ENCODE data around the gene PRR3. TPM values are rescaled to one million over a fixed set of nuclear protein-coding genes. Genes with fewer than 3 reads are reported as not detected.

Gene PRR3
- total RNA-seq, 2 donors from 2014 or later, result 6.9 to 10.4 TPM

- TF ChIP-seq POLR2A (IDR thresholded peaks at IDR 0.05) (no peak), CTCF (IDR thresholded peaks at IDR 0.05) (no peak)
These were observed 537 bp downstream of the PRR3 start for GRCh38 chr6:30557683-30557981.

GRCh38 chr6:30560930-30561329 lies 3.8 kb downstream of the PRR3 start:
- Histone ChIP-seq H3K4me1 (peaks cover 15% of the 10 kb centered on the region), H3K27me3 (no peaks in the 10 kb centered on the region), H3K9me3 (no peaks in the 10 kb centered on the region), H3K27ac (no peak overlapping the region), H3K4me3 (no peak overlapping the region), H3K36me3 (replicated peaks in 1 of 2; ENCODE audit: insufficient read depth in 1 of 2, low read depth in 2 of 2) (peaks cover 0 to 3% of the 10 kb centered on the region in 2 donors)
- WGBS, 2 donors, result 92 to 98% methylated on average over 3 of the region's 3 CpGs
- TF ChIP-seq POLR2A (IDR thresholded peaks at IDR 0.05), result no peak
- no peak for TF ChIP-seq CTCF (IDR thresholded peaks at IDR 0.05)
- intact Hi-C loops (cut with DNase I), result no loop called here
- no peak for DNase-seq
- ATAC-seq, result no peak

More at GRCh38 chr6:30557683-30557981, 537 bp downstream of the PRR3 start:
- ATAC-seq (no peak), DNase-seq (peak in 1 of 4 donors; percentile 34)
- 3 to 4% methylated on average over 6 of the region's 6 CpGs for whole genome bisulfite sequencing, 2 donors
- H3K27me3 ChIP-seq, result no peaks in the 10 kb centered on the region
- H3K9me3 ChIP-seq, result no peaks in the 10 kb centered on the region
- peaks cover 27% of the 10 kb centered on the region for H3K4me1 ChIP-seq
- H3K36me3 ChIP-seq (replicated peaks in 1 of 2; ENCODE audit: insufficient read depth in 1 of 2, low read depth in 2 of 2), result peaks cover 0 to 7% of the 10 kb centered on the region in 2 donors
- intact Hi-C loops (cut with DNase I), result no loop called here
- H3K4me3 ChIP-seq, result peak overlapping the region in 1 of 2 donors; percentile 58
- H3K27ac ChIP-seq, result peak overlapping the region in 3 of 4 donors; percentile 85 to 96 (median 94)

GRCh38 chr6:30562470-30563425 lies 5.7 kb downstream of the PRR3 start:
- Histone ChIP-seq H3K36me3 (replicated peaks in 1 of 2; ENCODE audit: insufficient read depth in 1 of 2, low read depth in 2 of 2) (peaks cover 0 to 3% of the 10 kb centered on the region in 2 donors), H3K27ac (no peak overlapping the region), H3K4me3 (no peak overlapping the region), H3K27me3 (no peaks in the 10 kb centered on the region), H3K4me1 (peaks cover 16% of the 10 kb centered on the region), H3K9me3 (no peaks in the 10 kb centered on the region)
- DNase-seq, result no peak
- no peak for ATAC-seq
- intact Hi-C loops (cut with DNase I), result no loop called here
- TF ChIP-seq POLR2A (IDR thresholded peaks at IDR 0.05), result no peak
- no peak for TF ChIP-seq CTCF (IDR thresholded peaks at IDR 0.05)
- WGBS, 2 donors, result 88 to 91% methylated on average over 14 of the region's 14 CpGs

- DNase-seq (no peak), ATAC-seq (no peak)
- Histone ChIP-seq H3K4me1 (peaks cover 8% of the 10 kb centered on the region), H3K36me3 (replicated peaks in 1 of 2; ENCODE audit: insufficient read depth in 1 of 2, low read depth in 2 of 2) (peaks cover 0 to 3% of the 10 kb centered on the region in 2 donors), H3K27ac (no peak overlapping the region), H3K9me3 (no peaks in the 10 kb centered on the region), H3K27me3 (no peaks in the 10 kb centered on the region), H3K4me3 (no peak overlapping the region)
- TF ChIP-seq POLR2A (IDR thresholded peaks at IDR 0.05) (no peak), CTCF (IDR thresholded peaks at IDR 0.05) (no peak)
- intact Hi-C loops (cut with DNase I), result no loop called here
- WGBS, 2 donors, result 95 to 96% methylated on average over 1 of the region's 1 CpG
These were observed 7.0 kb downstream of the PRR3 start for GRCh38 chr6:30564114-30564513.

GRCh38 chr6:30565772-30566171 lies 8.7 kb downstream of the PRR3 start:
- intact Hi-C loops (cut with DNase I), result no loop called here
- ATAC-seq, result no peak
- Histone ChIP-seq H3K9me3 (no peaks in the 10 kb centered on the region), H3K36me3 (replicated peaks in 1 of 2; ENCODE audit: insufficient read depth in 1 of 2, low read depth in 2 of 2) (peaks cover 0 to 3% of the 10 kb centered on the region in 2 donors), H3K4me1 (peaks cover 21% of the 10 kb centered on the region), H3K27me3 (no peaks in the 10 kb centered on the region), H3K27ac (no peak overlapping the region), H3K4me3 (no peak overlapping the region)
- TF ChIP-seq POLR2A (IDR thresholded peaks at IDR 0.05) (no peak), CTCF (IDR thresholded peaks at IDR 0.05) (no peak)
- no peak for DNase-seq

Measured in body of pancreas (tissue), 4 donors.